Prostate gland (tissue), 2 donors: Measurements from ENCODE around the gene ITPR2. TPM values are rescaled to one million over a fixed set of nuclear protein-coding genes. Genes with fewer than 3 reads are reported as not detected.

Experiments used
- DNase-seq: peaks from one replicate; pipeline ENCODE4 v3.0.0-alpha.2; 2019; ENCODE audit warnings: low spot score
- H3K27ac ChIP-seq, 2 donors: fragments of 200-600 bp; sonication (generic); 2 replicates each; pipeline ENCODE4 v1.5.1; 2017 to 2019
- H3K27me3 ChIP-seq: fragments of 200-600 bp; sonication (generic); replicated peaks from 2 replicates; pipeline ENCODE4 v1.5.1; 2019; ENCODE audit not compliant: insufficient read depth
- H3K36me3 ChIP-seq, 2 donors: fragments of 200-600 bp; sonication (generic); 1 replicate in 1 of 2; 2 replicates in 1 of 2; pipeline versions ENCODE4 v1.5.1 to v1.8.1; 2017 to 2019
- H3K4me1 ChIP-seq: fragments of 200-600 bp; sonication (generic); replicated peaks from 2 replicates; pipeline ENCODE4 v1.5.1; 2019
- H3K4me3 ChIP-seq, 2 donors: fragments of 200-600 bp; sonication (generic); 2 replicates each; pipeline ENCODE4 v1.5.1; 2017 to 2019
- H3K9me3 ChIP-seq: fragments of 200-600 bp; sonication (generic); 2 replicates; pipeline ENCODE4 v1.5.1; 2017
- CTCF ChIP-seq, 4 experiments: fragments of 200-600 bp in 2 of 4; fragments of 450-650 bp in 2 of 4; sonication (generic) in 2 of 4; IDR thresholded peaks; 1 replicate in 3 of 4; 2 replicates in 1 of 4; pipeline ENCODE4 v1.5.1; 2016 to 2019; ENCODE audit warnings: antibody characterized with exemption in 4 of 4, mild to moderate bottlenecking in 2 of 4, moderate library complexity in 2 of 4
- POLR2A ChIP-seq: fragments of 450-650 bp; IDR thresholded peaks from one replicate; pipeline ENCODE4 v1.6.1; 2016; ENCODE audit warnings: antibody characterized with exemption, mild to moderate bottlenecking
- POLR2AphosphoS5 ChIP-seq: sonication (generic); formaldehyde crosslinking; IDR thresholded peaks from one replicate; pipeline ENCODE4 v1.6.1; 2017; ENCODE audit warnings: antibody characterized with exemption
- WGBS: methylation state at CpG from one replicate; pipeline ENCODE4 v1.1.5; 2018; 5-methylcytosine and 5-hydroxymethylcytosine counted together
- intact Hi-C: fragments of 100-400 bp; cut with DNase I; formaldehyde crosslinking; loops from one replicate; pipeline ENCODE4 v1.14.2; 2022
- total RNA-seq, 2 donors: library from RNA; depleted of rRNA; stranded (reverse); fragments of >200 nt; gene quantifications; one replicate each; pipeline ENCODE4 v1.1.0, GENCODE V29; 2016

Gene ITPR2
- total RNA-seq, 2 donors from 2014 or later, result 30.0 to 44.4 TPM

- H3K27me3 ChIP-seq, result no peaks in the 10 kb centered on the region
- no peaks in the 10 kb centered on the region for H3K36me3 ChIP-seq
- no peak for TF ChIP-seq POLR2A
- no peak for TF ChIP-seq POLR2AphosphoS5
- TF ChIP-seq CTCF (IDR thresholded peaks at IDR 0.05), result no peak
- DNase-seq, result no peak
- WGBS, result 88% methylated on average over 4 of the region's 4 CpGs
- no peak overlapping the region for H3K27ac ChIP-seq
- no peaks in the 10 kb centered on the region for H3K9me3 ChIP-seq
- H3K4me3 ChIP-seq, result no peak overlapping the region
- intact Hi-C loops, result no loop called here
- H3K4me1 ChIP-seq, result peaks cover 10% of the 10 kb centered on the region
Observed at GRCh38 chr12:26700430-26700829, 132.6 kb downstream of the ITPR2 start.

GRCh38 chr12:26699237-26699636 is 133.8 kb downstream of the ITPR2 start:
- no peaks in the 10 kb centered on the region for H3K27me3 ChIP-seq
- TF ChIP-seq POLR2A, result no peak
- no peak for TF ChIP-seq POLR2AphosphoS5
- no peak overlapping the region for H3K27ac ChIP-seq
- intact Hi-C loops, result no loop called here
- H3K36me3 ChIP-seq, result no peaks in the 10 kb centered on the region
- DNase-seq, result no peak
- H3K4me3 ChIP-seq, result no peak overlapping the region
- no peaks in the 10 kb centered on the region for H3K4me1 ChIP-seq
- H3K9me3 ChIP-seq, result no peaks in the 10 kb centered on the region
- WGBS, result 98% methylated on average over 2 of the region's 2 CpGs

- no peak for DNase-seq
- intact Hi-C loops, result no loop called here
- no peak overlapping the region for H3K4me3 ChIP-seq
- H3K36me3 ChIP-seq, result no peaks in the 10 kb centered on the region
- no peaks in the 10 kb centered on the region for H3K9me3 ChIP-seq
- H3K4me1 ChIP-seq, result no peaks in the 10 kb centered on the region
- whole genome bisulfite sequencing, result 96% methylated on average over 4 of the region's 4 CpGs
- TF ChIP-seq CTCF (IDR thresholded peaks at IDR 0.05) (no peak), POLR2A (no peak), POLR2AphosphoS5 (no peak)
- H3K27me3 ChIP-seq, result no peaks in the 10 kb centered on the region
- no peak overlapping the region for H3K27ac ChIP-seq
Observed at GRCh38 chr12:26698186-26698585, 134.8 kb downstream of the ITPR2 start.

- DNase-seq, result no peak
- no peaks in the 10 kb centered on the region for H3K36me3 ChIP-seq
- TF ChIP-seq CTCF (IDR thresholded peaks at IDR 0.05) (no peak), POLR2AphosphoS5 (no peak), POLR2A (no peak)
- H3K27me3 ChIP-seq, result no peaks in the 10 kb centered on the region
- intact Hi-C loops, result no loop called here
- H3K4me3 ChIP-seq, result no peak overlapping the region
- no peaks in the 10 kb centered on the region for H3K4me1 ChIP-seq
- H3K27ac ChIP-seq, result no peak overlapping the region
- WGBS, result 93% methylated on average over 3 of the region's 3 CpGs
- no peaks in the 10 kb centered on the region for H3K9me3 ChIP-seq
Observed at GRCh38 chr12:26697217-26697616, 135.8 kb downstream of the ITPR2 start.

GRCh38 chr12:26696613-26697092 is 136.3 kb downstream of the ITPR2 start:
- H3K27me3 ChIP-seq, result no peaks in the 10 kb centered on the region
- TF ChIP-seq CTCF (IDR thresholded peaks at IDR 0.05) (no peak), POLR2AphosphoS5 (no peak), POLR2A (no peak)
- no peaks in the 10 kb centered on the region for H3K9me3 ChIP-seq
- DNase-seq, result no peak
- WGBS, result 79% methylated on average over 7 of the region's 7 CpGs
- no peaks in the 10 kb centered on the region for H3K36me3 ChIP-seq
- no peak overlapping the region for H3K4me3 ChIP-seq
- H3K27ac ChIP-seq, result no peak overlapping the region
- intact Hi-C loops, result no loop called here
- H3K4me1 ChIP-seq, result no peaks in the 10 kb centered on the region
